CD4-positive, CD25-positive, alpha-beta regulatory T cell (primary cell): Measurements from ENCODE around the gene CLEC2A. TPM values are rescaled to one million over a fixed set of nuclear protein-coding genes. Genes with fewer than 3 reads are reported as not detected.

ENCODE experiments used
- ATAC-seq, 2 donors: fragments of 150-1000 bp; cut with Tn5 transposase; one replicate each; pipeline ENCODE4 v1.10.0; 2021; ENCODE audit warnings: low read depth in 2 of 2, moderate number of reproducible peaks in 2 of 2, moderate library complexity in 1 of 2
- DNase-seq, 3 donors: peaks; one replicate each; pipeline versions ENCODE4 v3.0.0 to v3.0.0-alpha.2; 2012 to 2022; ENCODE audit warnings: mixed read lengths in 1 of 3
- H3K27ac ChIP-seq: one replicate; pipeline ENCODE4 v1.7.0; 2013; ENCODE audit warnings: mild to moderate bottlenecking, low read length; ENCODE audit not compliant: insufficient read depth, poor library complexity, severe bottlenecking
- H3K27me3 ChIP-seq: one replicate; pipeline ENCODE4 v1.7.0; 2013; ENCODE audit warnings: low read length; ENCODE audit not compliant: control insufficient read depth, insufficient read depth
- H3K36me3 ChIP-seq: one replicate; pipeline ENCODE4 v1.7.0; 2013; ENCODE audit warnings: mild to moderate bottlenecking, low read length, moderate library complexity; ENCODE audit not compliant: control insufficient read depth, insufficient read depth
- H3K4me1 ChIP-seq: 2 replicates; pipeline ENCODE4 v1.7.0; 2013; ENCODE audit warnings: mild to moderate bottlenecking, low read length; ENCODE audit not compliant: insufficient read depth, control insufficient read depth, poor library complexity, severe bottlenecking
- H3K4me3 ChIP-seq: one replicate; pipeline ENCODE4 v1.7.0; 2013; ENCODE audit warnings: low read depth, mild to moderate bottlenecking, low read length, moderate library complexity
- H3K9me3 ChIP-seq, 2 experiments: 1 replicate in 1 of 2; 2 replicates in 1 of 2; pipeline ENCODE4 v1.7.0; 2013; ENCODE audit warnings: low read length in 2 of 2, mild to moderate bottlenecking in 1 of 2, moderate library complexity in 1 of 2; ENCODE audit not compliant: control insufficient read depth in 2 of 2
- H3K27ac Mint-ChIP-seq, 3 donors: one replicate each; pipeline ENCODE4 v1.8.0; 2020 to 2022; ENCODE audit warnings: mild to moderate bottlenecking in 3 of 3, mixed read lengths in 3 of 3, moderate library complexity in 2 of 3
- H3K27me3 Mint-ChIP-seq: one replicate; pipeline ENCODE4 v1.8.0; 2022; ENCODE audit warnings: mild to moderate bottlenecking, mixed read lengths
- H3K36me3 Mint-ChIP-seq: one replicate; pipeline ENCODE4 v1.8.0; 2020; ENCODE audit warnings: mixed read lengths
- H3K4me1 Mint-ChIP-seq, 4 donors: one replicate each; pipeline ENCODE4 v1.8.0; 2020 to 2022; ENCODE audit warnings: mixed read lengths in 4 of 4, mild to moderate bottlenecking in 1 of 4
- H3K4me3 Mint-ChIP-seq, 4 donors: one replicate each; pipeline ENCODE4 v1.8.0; 2020 to 2022; ENCODE audit warnings: mild to moderate bottlenecking in 4 of 4, mixed read lengths in 4 of 4, moderate library complexity in 3 of 4
- H3K9me3 Mint-ChIP-seq, 7 donors: one replicate each; pipeline ENCODE4 v1.8.0; 2020 to 2022; ENCODE audit warnings: mixed read lengths in 7 of 7, mild to moderate bottlenecking in 3 of 7, moderate library complexity in 2 of 7
- polyA plus RNA-seq, 4 donors: library from polyadenylated mRNA; unstranded; fragments of 300-500 nt; fragmentation: Illumina TruSeq; gene quantifications; one replicate each; pipeline ENCODE4 v1.2.3, GENCODE V29; 2021
- total RNA-seq: library from RNA; stranded (reverse); gene quantifications from one replicate; pipeline ENCODE4 v1.2.3, GENCODE V29; 2022

The CLEC2A gene
- total and polyA plus RNA-seq, 5 donors from 2014 or later = not detected

DNA sequence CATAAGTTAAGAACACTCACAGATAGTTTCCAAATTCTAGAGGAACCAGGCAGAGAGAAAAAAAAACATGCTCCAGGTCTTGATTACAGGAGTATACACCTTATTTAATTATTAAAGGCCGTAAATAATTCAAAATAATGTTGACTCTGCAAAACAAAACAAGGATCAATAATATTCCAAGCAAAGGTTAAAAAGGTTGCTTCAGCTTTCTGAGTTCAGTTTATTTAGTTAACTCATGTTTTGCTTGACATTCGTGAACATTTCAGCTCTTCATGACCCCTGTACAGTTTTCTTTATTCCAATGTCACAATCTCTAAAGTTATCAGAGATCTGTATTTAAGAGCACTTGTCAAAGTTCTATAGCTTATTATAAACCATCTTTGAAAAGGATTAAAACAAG lies 31.2 kb downstream of the CLEC2A start:
- H3K27me3 Mint-ChIP-seq = peaks cover 33% of the 10 kb centered on the region
- H3K36me3 Mint-ChIP-seq = peaks cover 12% of the 10 kb centered on the region
- Histone ChIP-seq H3K27me3 (peaks cover 17% of the 10 kb centered on the region), H3K4me3 (no peak overlapping the region), H3K9me3 (peaks cover 10 to 16% of the 10 kb centered on the region in 2 experiments), H3K27ac (no peak overlapping the region), H3K4me1 (peaks cover 1% of the 10 kb centered on the region), H3K36me3 (no peaks in the 10 kb centered on the region)
- peaks cover 3 to 16% (median 10%) of the 10 kb centered on the region in 7 donors for H3K9me3 Mint-ChIP-seq
- H3K4me1 Mint-ChIP-seq = peaks cover 0 to 2% (median 1%) of the 10 kb centered on the region in 4 donors
- DNase-seq (no peak), ATAC-seq (no peak)
- no peak overlapping the region for H3K4me3 Mint-ChIP-seq
- no peak overlapping the region for H3K27ac Mint-ChIP-seq

DNA sequence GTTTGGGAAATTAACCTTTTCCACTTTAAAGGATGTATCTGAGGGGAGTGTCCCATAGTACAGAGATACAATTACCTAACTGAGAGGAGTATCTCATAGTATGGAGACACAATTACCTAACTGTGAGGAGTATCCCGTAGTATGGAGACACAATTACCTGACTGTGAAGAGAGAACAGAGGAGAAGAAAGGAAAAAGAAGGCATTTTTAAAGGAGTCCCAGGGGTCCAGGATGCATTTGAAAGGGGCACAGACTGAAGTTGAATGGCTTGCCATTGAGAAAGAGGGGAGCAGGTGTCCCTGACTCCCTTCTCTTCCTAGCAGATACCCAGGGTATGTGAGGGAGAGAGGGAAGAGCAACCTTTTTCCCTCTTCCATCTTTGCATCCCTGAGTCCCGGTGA lies 33.0 kb downstream of the CLEC2A start:
- peaks cover 10 to 16% of the 10 kb centered on the region in 2 experiments for H3K9me3 ChIP-seq
- Mint-ChIP-seq H3K36me3 (peaks cover 7% of the 10 kb centered on the region), H3K27ac (no peak overlapping the region), H3K4me1 (no peaks in the 10 kb centered on the region), H3K4me3 (no peak overlapping the region), H3K27me3 (peaks cover 35% of the 10 kb centered on the region), H3K9me3 (peaks cover 0 to 16% (median 10%) of the 10 kb centered on the region in 7 donors)
- ATAC-seq (no peak), DNase-seq (no peak)
- H3K27ac ChIP-seq = no peak overlapping the region
- H3K4me1 ChIP-seq = no peaks in the 10 kb centered on the region
- H3K36me3 ChIP-seq = no peaks in the 10 kb centered on the region
- peaks cover 17% of the 10 kb centered on the region for H3K27me3 ChIP-seq
- H3K4me3 ChIP-seq = no peak overlapping the region

DNA sequence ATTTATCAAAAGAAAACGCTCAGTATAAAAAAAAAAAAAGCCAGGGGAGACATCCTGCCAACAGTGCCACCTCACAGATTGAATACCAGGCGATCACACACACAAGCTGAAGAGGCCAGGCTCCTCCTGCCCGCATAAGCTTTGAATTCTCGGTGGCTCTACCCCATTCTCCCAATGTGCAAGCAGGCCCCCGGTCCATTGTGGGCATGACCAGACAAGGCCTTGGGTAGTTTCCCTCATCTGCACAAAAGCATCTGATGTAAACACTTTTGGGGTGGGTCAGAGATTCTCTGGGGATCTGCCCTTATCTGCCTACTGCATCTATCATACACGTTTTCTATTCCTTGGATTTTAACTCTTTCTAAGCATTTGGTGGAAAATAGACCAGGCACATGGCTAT lies 34.6 kb downstream of the CLEC2A start:
- Mint-ChIP-seq H3K4me1 (peaks cover 0 to 3% (median 1%) of the 10 kb centered on the region in 4 donors), H3K9me3 (peaks cover 0 to 5% (median 2%) of the 10 kb centered on the region in 7 donors), H3K27ac (no peak overlapping the region), H3K4me3 (no peak overlapping the region), H3K36me3 (peaks cover 7% of the 10 kb centered on the region), H3K27me3 (peaks cover 38% of the 10 kb centered on the region)
- Histone ChIP-seq H3K4me3 (no peak overlapping the region), H3K4me1 (no peaks in the 10 kb centered on the region), H3K27me3 (peaks cover 19% of the 10 kb centered on the region), H3K27ac (no peak overlapping the region), H3K9me3 (peaks cover 3 to 8% of the 10 kb centered on the region in 2 experiments), H3K36me3 (no peaks in the 10 kb centered on the region)
- ATAC-seq (no peak), DNase-seq (no peak)

DNA sequence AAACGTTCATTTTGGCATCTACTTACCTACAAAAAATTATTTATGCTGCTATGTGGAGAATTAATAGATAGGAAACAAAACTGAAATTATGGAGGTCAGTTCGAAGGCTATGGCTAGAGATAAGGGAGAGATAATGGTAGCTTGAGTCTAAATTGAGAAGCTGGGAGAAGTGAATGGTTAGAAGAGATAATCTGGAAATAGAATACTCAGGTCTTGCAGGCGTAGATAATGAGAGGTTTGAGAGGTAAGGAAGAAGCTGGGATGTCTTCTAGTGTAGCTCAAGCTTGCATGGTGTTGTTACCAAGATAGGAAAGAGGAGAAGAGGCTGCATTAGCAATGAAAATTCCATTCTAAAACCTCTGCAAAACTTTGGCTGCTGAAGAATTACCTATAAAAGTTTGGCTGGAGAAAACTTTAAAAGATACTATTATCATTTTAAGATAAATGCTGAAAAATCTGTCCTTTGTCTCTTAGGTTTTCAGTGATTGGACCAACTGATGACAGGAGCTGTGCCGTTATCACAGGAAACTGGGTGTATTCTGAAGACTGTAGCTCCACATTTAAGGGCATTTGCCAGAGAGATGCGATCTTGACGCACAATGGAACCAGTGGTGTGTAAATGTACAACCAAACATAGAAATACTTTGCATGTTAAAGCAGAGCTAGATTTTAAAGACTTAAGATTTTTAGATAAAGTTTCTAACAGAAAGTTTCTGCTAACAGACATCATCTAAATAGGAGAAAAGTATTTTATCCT lies 36.8 kb downstream of the CLEC2A start:
- Histone ChIP-seq H3K4me3 (no peak overlapping the region), H3K36me3 (no peaks in the 10 kb centered on the region), H3K9me3 (no peaks in the 10 kb centered on the region), H3K4me1 (no peaks in the 10 kb centered on the region), H3K27ac (no peak overlapping the region), H3K27me3 (peaks cover 16% of the 10 kb centered on the region)
- no peak for ATAC-seq
- Mint-ChIP-seq H3K27ac (no peak overlapping the region), H3K9me3 (peaks cover 0 to 2% (median 0%) of the 10 kb centered on the region in 7 donors), H3K4me1 (peaks cover 0 to 3% (median 1%) of the 10 kb centered on the region in 4 donors), H3K36me3 (peaks cover 3% of the 10 kb centered on the region), H3K27me3 (peaks cover 36% of the 10 kb centered on the region), H3K4me3 (no peak overlapping the region)
- DNase-seq = no peak

DNA sequence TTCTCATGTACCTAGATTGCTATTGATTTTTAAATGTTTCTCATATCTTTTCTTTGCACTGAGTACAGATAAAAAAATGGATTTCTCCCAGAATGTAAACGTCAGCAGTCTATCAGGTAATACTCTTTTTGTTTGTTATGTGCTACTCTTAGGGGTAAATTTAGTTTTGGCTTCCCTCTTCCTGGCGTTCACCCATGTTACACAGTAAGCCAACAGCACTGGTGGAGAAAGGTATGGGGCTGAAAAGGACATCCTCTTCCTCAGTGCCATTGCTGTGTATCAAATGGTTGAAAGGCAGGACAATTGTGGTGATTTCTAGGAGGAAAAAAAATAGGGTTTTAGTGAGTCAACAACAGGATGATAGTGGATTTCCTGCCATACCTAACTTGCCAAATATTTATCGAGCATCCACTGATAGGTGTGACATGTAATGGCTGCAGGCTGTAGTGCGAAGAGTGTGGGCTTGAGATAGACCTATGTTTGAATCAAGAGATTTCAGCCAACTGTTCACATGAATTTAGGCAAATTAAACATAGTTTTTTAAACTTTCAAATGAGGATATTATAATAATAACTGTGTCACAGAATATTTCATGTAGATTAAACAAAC lies 43.4 kb downstream of the CLEC2A start:
- Histone ChIP-seq H3K27me3 (peaks cover 2% of the 10 kb centered on the region), H3K9me3 (no peaks in the 10 kb centered on the region), H3K4me1 (no peaks in the 10 kb centered on the region), H3K36me3 (no peaks in the 10 kb centered on the region), H3K4me3 (no peak overlapping the region), H3K27ac (no peak overlapping the region)
- Mint-ChIP-seq H3K4me3 (no peak overlapping the region), H3K27ac (peak overlapping the region in 1 of 3 donors; percentile 9), H3K9me3 (no peaks in the 10 kb centered on the region), H3K36me3 (no peaks in the 10 kb centered on the region), H3K27me3 (peaks cover 15% of the 10 kb centered on the region), H3K4me1 (peaks cover 0 to 7% (median 4%) of the 10 kb centered on the region in 4 donors)
- ATAC-seq (no peak), DNase-seq (no peak)

DNA sequence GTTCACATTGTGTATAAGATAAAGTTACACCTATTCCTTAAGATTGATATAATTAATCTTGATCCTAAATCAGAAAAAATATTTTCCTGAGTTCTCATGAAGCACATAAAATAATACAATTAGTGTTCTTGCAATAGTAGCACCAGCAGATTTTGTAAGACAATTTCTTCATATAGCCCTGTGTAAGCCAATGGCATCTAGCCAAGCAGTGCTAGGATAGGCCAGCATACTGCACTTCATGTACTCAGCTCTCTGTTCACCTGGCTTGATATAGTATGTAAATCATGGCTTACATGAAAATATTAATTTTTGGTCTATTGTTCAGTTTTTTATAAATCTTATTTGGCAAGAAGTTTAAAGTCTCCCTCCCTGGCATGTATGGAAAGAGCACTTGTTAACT lies 49.0 kb downstream of the CLEC2A start:
- H3K4me1 Mint-ChIP-seq = peaks cover 0 to 4% (median 2%) of the 10 kb centered on the region in 4 donors
- H3K27me3 Mint-ChIP-seq = peaks cover 16% of the 10 kb centered on the region
- H3K9me3 Mint-ChIP-seq = no peaks in the 10 kb centered on the region
- H3K4me3 Mint-ChIP-seq = no peak overlapping the region
- no peak for DNase-seq
- Histone ChIP-seq H3K4me3 (no peak overlapping the region), H3K27me3 (no peaks in the 10 kb centered on the region), H3K4me1 (no peaks in the 10 kb centered on the region), H3K27ac (no peak overlapping the region), H3K36me3 (no peaks in the 10 kb centered on the region), H3K9me3 (no peaks in the 10 kb centered on the region)
- no peak overlapping the region for H3K27ac Mint-ChIP-seq
- no peak for ATAC-seq
- H3K36me3 Mint-ChIP-seq = no peaks in the 10 kb centered on the region

DNA sequence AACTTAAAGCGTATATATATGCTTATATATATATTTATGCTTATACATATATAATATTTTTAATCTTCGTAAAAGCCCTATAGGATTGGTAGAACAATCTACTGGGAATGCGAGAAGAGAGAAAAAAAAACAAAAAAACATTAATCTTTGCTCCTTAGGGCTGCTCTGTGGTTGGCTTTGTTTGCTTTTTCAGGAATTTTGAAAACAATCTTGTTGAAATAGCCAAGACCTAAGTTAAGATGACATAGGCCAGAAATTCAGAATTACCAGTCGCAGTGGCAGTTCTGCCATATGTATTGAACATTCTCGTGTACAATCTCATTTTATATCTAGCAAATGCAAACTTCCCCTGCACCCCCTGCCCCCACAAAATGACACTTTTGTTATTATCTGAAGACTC lies 50.2 kb downstream of the CLEC2A start:
- H3K4me3 Mint-ChIP-seq = no peak overlapping the region
- Histone ChIP-seq H3K27ac (no peak overlapping the region), H3K9me3 (no peaks in the 10 kb centered on the region), H3K4me3 (no peak overlapping the region), H3K36me3 (no peaks in the 10 kb centered on the region), H3K27me3 (no peaks in the 10 kb centered on the region), H3K4me1 (no peaks in the 10 kb centered on the region)
- peaks cover 16% of the 10 kb centered on the region for H3K27me3 Mint-ChIP-seq
- H3K36me3 Mint-ChIP-seq = no peaks in the 10 kb centered on the region
- H3K27ac Mint-ChIP-seq = no peak overlapping the region
- no peak for DNase-seq
- no peaks in the 10 kb centered on the region for H3K9me3 Mint-ChIP-seq
- ATAC-seq = no peak
- peaks cover 0 to 4% (median under 1%) of the 10 kb centered on the region in 4 donors for H3K4me1 Mint-ChIP-seq
